H1 (cell line): Measurements from ENCODE around the gene CCP110. TPM values are rescaled to one million over a fixed set of nuclear protein-coding genes. Genes with fewer than 3 reads are reported as not detected.

Source experiments
- CTCF ChIA-PET: fragments of 300-600 bp; sonication (Branson Sonifier 250); formaldehyde crosslinking; loops from one replicate; lab custom pipeline; 2021; ENCODE audit not compliant: partially characterized antibody; lab: Charles Lee
- POLR2A ChIA-PET: fragments of 300-600 bp; sonication (Branson Sonifier 250); formaldehyde crosslinking; loops from one replicate; lab custom pipeline; 2021; ENCODE audit warnings: inconsistent platforms; ENCODE audit not compliant: partially characterized antibody; lab: Charles Lee
- DNase-seq, 2 experiments: peaks; one replicate each; pipeline versions ENCODE4 v3.0.0 to v3.0.0-alpha.2; 2010 to 2022; ENCODE audit warnings: low spot score in 2 of 2, low read depth in 1 of 2, mixed read lengths in 1 of 2
- FAIRE-seq: peaks from 2 replicates; lab custom pipeline; 2011; peaks lifted over from hg19 to GRCh38; lab: Jason Lieb, UNC
- H2AFZ ChIP-seq: 2 replicates; pipeline ENCODE4 v1.8.1; 2012; ENCODE audit warnings: low read length, inconsistent platforms
- H2AK5ac ChIP-seq: 2 replicates; pipeline ENCODE4 v1.6.1; 2013; ENCODE audit warnings: low read depth, low read length
- H2BK120ac ChIP-seq: replicated peaks from 2 replicates; pipeline ENCODE3; 2013; ENCODE audit warnings: low read depth, low read length, inconsistent platforms
- H2BK12ac ChIP-seq: 2 replicates; pipeline ENCODE4 v1.6.1; 2013; ENCODE audit warnings: low read depth, low read length
- H2BK15ac ChIP-seq: 2 replicates; pipeline ENCODE4 v1.6.1; 2013; ENCODE audit warnings: low read length
- H2BK20ac ChIP-seq: 2 replicates; pipeline ENCODE4 v1.6.1; 2013; ENCODE audit warnings: low read length
- H2BK5ac ChIP-seq: 2 replicates; pipeline ENCODE4 v1.6.1; 2013; ENCODE audit warnings: low read depth, low read length
- H3K14ac ChIP-seq: 2 replicates; pipeline ENCODE4 v1.6.1; 2013; ENCODE audit warnings: inconsistent platforms; ENCODE audit not compliant: insufficient read length
- H3K18ac ChIP-seq: 2 replicates; pipeline ENCODE4 v1.6.1; 2013; ENCODE audit warnings: low read length; ENCODE audit errors: extremely low read depth
- H3K23ac ChIP-seq: 2 replicates; pipeline ENCODE4 v1.6.1; 2013; ENCODE audit warnings: inconsistent platforms; ENCODE audit not compliant: insufficient read length
- H3K23me2 ChIP-seq: 2 replicates; pipeline ENCODE4 v1.6.1; 2013; ENCODE audit warnings: low read depth, low read length
- H3K27ac ChIP-seq: 2 replicates; pipeline ENCODE4 v1.6.1; 2011; ENCODE audit warnings: low read depth, low read length, inconsistent platforms
- H3K27me3 ChIP-seq, 4 experiments: replicated peaks in 1 of 4; 1 replicate in 1 of 4; 2 replicates in 3 of 4; pipeline versions ENCODE4 v1.6.1 to v1.8.1; 2011 to 2013; ENCODE audit warnings: low read length in 3 of 4, mild to moderate bottlenecking in 3 of 4, inconsistent platforms in 2 of 4, mixed read lengths in 2 of 4, moderate library complexity in 1 of 4; ENCODE audit not compliant: control insufficient read depth in 3 of 4, insufficient read depth in 3 of 4; ENCODE audit errors: extremely low read depth in 1 of 4
- H3K36me3 ChIP-seq, 4 experiments: 2 replicates each; pipeline versions ENCODE4 v1.6.1 to v1.8.1; 2011 to 2013; ENCODE audit warnings: mild to moderate bottlenecking in 4 of 4, low read length in 3 of 4, moderate library complexity in 2 of 4, control low read depth in 1 of 4, inconsistent platforms in 1 of 4; ENCODE audit not compliant: insufficient read depth in 4 of 4, control insufficient read depth in 2 of 4
- H3K4ac ChIP-seq: replicated peaks from 2 replicates; pipeline ENCODE3; 2013; ENCODE audit warnings: low read length, low read depth, mixed read lengths, inconsistent platforms; ENCODE audit not compliant: insufficient read length
- H3K4me1 ChIP-seq, 4 experiments: replicated peaks in 1 of 4; 1 replicate in 1 of 4; 2 replicates in 3 of 4; pipeline versions ENCODE4 v1.6.1 to v1.8.1; 2011 to 2013; ENCODE audit warnings: low read length in 3 of 4, inconsistent platforms in 2 of 4, mixed read lengths in 1 of 4; ENCODE audit not compliant: insufficient read depth in 4 of 4, control insufficient read depth in 3 of 4
- H3K4me2 ChIP-seq, 2 experiments: 2 replicates each; pipeline versions ENCODE4 v1.6.1 to v1.8.1; 2011 to 2013; ENCODE audit warnings: low read depth in 2 of 2, low read length in 2 of 2, control low read depth in 1 of 2, inconsistent platforms in 1 of 2, mild to moderate bottlenecking in 1 of 2; ENCODE audit not compliant: insufficient read depth in 1 of 2
- H3K4me3 ChIP-seq, 4 experiments: fragments of 200-600, 300-600 bp in 1 of 4; sonication (generic), shearing (Covaris generic), sonication (Bioruptor Twin) in 1 of 4; 2 replicates each; pipeline versions ENCODE4 v1.5.1 to v1.8.1; 2011 to 2016; ENCODE audit warnings: low read length in 4 of 4, low read depth in 3 of 4, control low read depth in 2 of 4, inconsistent platforms in 2 of 4, mild to moderate bottlenecking in 2 of 4, mixed read lengths in 1 of 4, moderate library complexity in 1 of 4; ENCODE audit not compliant: insufficient read depth in 2 of 4; ENCODE audit errors: extremely low read depth in 1 of 4
- H3K56ac ChIP-seq: replicated peaks from 2 replicates; pipeline ENCODE3; 2013; ENCODE audit warnings: low read depth, mild to moderate bottlenecking, mixed read lengths, low read length, inconsistent platforms; ENCODE audit not compliant: insufficient read length
- H3K79me1 ChIP-seq: 2 replicates; pipeline ENCODE4 v1.6.1; 2013; ENCODE audit warnings: low read depth, low read length, control low read depth
- H3K79me2 ChIP-seq, 2 experiments: 2 replicates each; pipeline versions ENCODE4 v1.6.1 to v1.8.1; 2012 to 2013; ENCODE audit warnings: low read length in 2 of 2, mild to moderate bottlenecking in 2 of 2, inconsistent platforms in 1 of 2; ENCODE audit not compliant: insufficient read depth in 2 of 2, control insufficient read depth in 1 of 2
- H3K9ac ChIP-seq, 4 experiments: replicated peaks in 1 of 4; 1 replicate in 1 of 4; 2 replicates in 3 of 4; pipeline versions ENCODE4 v1.6.1 to v1.8.1; 2011 to 2013; ENCODE audit warnings: low read depth in 3 of 4, low read length in 3 of 4, control low read depth in 2 of 4, mild to moderate bottlenecking in 2 of 4, moderate library complexity in 2 of 4, inconsistent platforms in 1 of 4; ENCODE audit errors: extremely low read depth in 1 of 4
- H3K9me3 ChIP-seq, 2 experiments: 2 replicates each; pipeline versions ENCODE4 v1.6.1 to v1.8.1; 2012 to 2013; ENCODE audit warnings: mild to moderate bottlenecking in 2 of 2, moderate library complexity in 2 of 2, control low read depth in 1 of 2, inconsistent platforms in 1 of 2, low read depth in 1 of 2, low read length in 1 of 2, mixed read lengths in 1 of 2; ENCODE audit not compliant: insufficient read depth in 2 of 2
- H4K20me1 ChIP-seq, 2 experiments: replicated peaks in 1 of 2; 2 replicates each; pipeline versions ENCODE3 to v1.8.1; 2011 to 2013; ENCODE audit warnings: inconsistent platforms in 2 of 2, low read length in 2 of 2, mild to moderate bottlenecking in 1 of 2; ENCODE audit not compliant: insufficient read depth in 2 of 2, control insufficient read depth in 1 of 2
- H4K5ac ChIP-seq: 2 replicates; pipeline ENCODE4 v1.6.1; 2013; ENCODE audit warnings: low read length, low read depth, mixed read lengths, inconsistent platforms; ENCODE audit not compliant: insufficient read length
- H4K8ac ChIP-seq: 2 replicates; pipeline ENCODE4 v1.8.0; 2013; ENCODE audit warnings: mild to moderate bottlenecking, moderate library complexity, low read length, inconsistent platforms; ENCODE audit not compliant: insufficient read depth; ENCODE audit errors: extremely low read depth
- H4K91ac ChIP-seq: replicated peaks from 2 replicates; pipeline ENCODE3; 2013; ENCODE audit warnings: low read length, mixed read lengths, inconsistent platforms; ENCODE audit not compliant: insufficient read length
- FOSL1 ChIP-seq: IDR thresholded peaks from 2 replicates; pipeline ENCODE4 v1.6.1; 2011; ENCODE audit warnings: mild to moderate bottlenecking, low read depth, low read length, moderate library complexity; ENCODE audit not compliant: insufficient read depth
- GTF2F1 ChIP-seq: IDR thresholded peaks from 2 replicates; pipeline ENCODE4 v1.6.1; 2012; ENCODE audit warnings: low read depth, low read length, improper control_type of control experiment, borderline replicate concordance
- NRF1 ChIP-seq: IDR thresholded peaks from 2 replicates; pipeline ENCODE4 v1.6.1; 2011; ENCODE audit warnings: mild to moderate bottlenecking, low read depth, low read length, improper control_type of control experiment
- POLR2A ChIP-seq, 2 experiments: IDR thresholded peaks; 1 replicate in 1 of 2; 2 replicates in 1 of 2; pipeline ENCODE4 v1.6.1; 2011; ENCODE audit warnings: low read depth in 2 of 2, low read length in 2 of 2, mild to moderate bottlenecking in 2 of 2; ENCODE audit errors: control extremely low read depth in 1 of 2
- POU5F1 ChIP-seq: IDR thresholded peaks from 2 replicates; pipeline ENCODE4 v1.6.1; 2011; ENCODE audit warnings: low read depth, mild to moderate bottlenecking, low read length, moderate library complexity
- RNF2 ChIP-seq: fragments of 200-900, 300-1000 bp; sonication (generic); IDR thresholded peaks from 2 replicates; pipeline ENCODE4 v1.7.1; 2016; ENCODE audit warnings: borderline replicate concordance, low read depth, mild to moderate bottlenecking, antibody characterized with exemption, low read length; ENCODE audit not compliant: poor library complexity, severe bottlenecking; ENCODE audit errors: missing control alignments
- SIRT6 ChIP-seq: IDR thresholded peaks from one replicate; pipeline ENCODE4 v1.7.1; 2012; ENCODE audit warnings: low read length, inconsistent platforms
- SRF ChIP-seq: IDR thresholded peaks from 2 replicates; pipeline ENCODE4 v1.6.1; 2011; ENCODE audit warnings: mild to moderate bottlenecking, low read depth, low read length, moderate library complexity
- TAF7 ChIP-seq: optimal IDR thresholded peaks from 2 replicates; pipeline ENCODE3; 2011; ENCODE audit warnings: low read depth, mild to moderate bottlenecking, inconsistent platforms, low read length, moderate library complexity, borderline replicate concordance
- WGBS, 2 experiments: shearing (Covaris generic) in 1 of 2; methylation state at CpG; one replicate each; pipeline versions ENCODE4 v1.1.6 to v1.1.7; 2013 to 2015; ENCODE audit warnings: low lambda C conversion rate in 2 of 2, mixed read lengths in 2 of 2, inconsistent platforms in 1 of 2, low coverage in 1 of 2, missing lambda C conversion rate in 1 of 2; ENCODE audit not compliant: insufficient replicate concordance in 2 of 2, insufficient coverage in 1 of 2, insufficient read length in 1 of 2; ENCODE audit errors: extremely low coverage in 1 of 2, missing lambda C conversion rate in 1 of 2; 5-methylcytosine and 5-hydroxymethylcytosine counted together
- polyA plus RNA-seq, 7 experiments: library from polyadenylated mRNA; depleted of rRNA in 3 of 7; stranded (reverse) in 5 of 7; unstranded in 2 of 7; fragments of >200 nt in 5 of 7; fragments of 200-250 nt in 2 of 7; gene quantifications; 1 replicate in 5 of 7; 2 replicates in 1 of 7; 4 replicates in 1 of 7; pipeline versions ENCODE4 v1.2.1 to v1.2.3, GENCODE V29; 2011 to 2013; ENCODE audit warnings: missing spikeins in 2 of 7, mixed read lengths in 2 of 7
- total RNA-seq: library from RNA; stranded (reverse); fragmentation: NEBNext Ultra II Directional; extraction: Animal tissue kit (Norgen Biotek cat#: 25700); gene quantifications from 2 replicates; pipeline ENCODE4 v1.2.1, GENCODE V29; 2021
- TF ChIP-seq, protein P1 (sequence below): IDR thresholded peaks from 2 replicates; pipeline ENCODE4 v1.6.1; 2012; ENCODE audit warnings: inconsistent platforms

CCP110 gene
- total and polyA plus RNA-seq, 2 of the 8 experiments (the other 6 are each of a cell fraction or from before 2014, with no cell fraction given): 3.2 to 19.8 TPM

- Histone ChIP-seq H3K23ac (no peak overlapping the region), H3K27me3 (peaks cover 0 to 1% (median 0%) of the 10 kb centered on the region in 4 experiments; a peak in 1 of 7 replicates), H3K23me2 (peaks cover 3% of the 10 kb centered on the region), H3K14ac (no peak overlapping the region), H2AK5ac (no peak overlapping the region), H2AFZ (no peak overlapping the region), H4K91ac (no peak overlapping the region), H4K8ac (no peak overlapping the region), H3K18ac (no peak overlapping the region), H3K4me1 (peaks cover 5 to 13% (median 8%) of the 10 kb centered on the region in 4 experiments; a peak in 6 of 7 replicates), H2BK15ac (no peak overlapping the region), H3K79me1 (no peaks in the 10 kb centered on the region; the same call in 1 of the 2 replicates), H2BK20ac (no peak overlapping the region), H4K5ac (no peak overlapping the region), H3K36me3 (peaks cover 0 to 33% (median 14%) of the 10 kb centered on the region in 4 experiments; a peak in 5 of 8 replicates), H3K79me2 (peaks cover 3 to 50% of the 10 kb centered on the region in 2 experiments; a peak in 3 of 4 replicates), H4K20me1 (peaks cover 2 to 5% of the 10 kb centered on the region in 2 experiments), H3K4ac (no peak overlapping the region), H3K9me3 (no peaks in the 10 kb centered on the region), H3K56ac (no peak overlapping the region), H3K27ac (no peak overlapping the region), H2BK120ac (no peak overlapping the region), H3K4me3 (no peak overlapping the region), H2BK5ac (no peak overlapping the region), H3K4me2 (no peak overlapping the region), H2BK12ac (no peak overlapping the region), H3K9ac (no peak overlapping the region)
- POLR2A ChIA-PET: no interaction called here
- CTCF ChIA-PET: interaction anchor here (1.2 kb wide), 1 partner anchor 15 kb away, joined by 7 read pairs; no protein-coding TSS in a partner anchor
- no peak for FAIRE-seq
- 86% methylated on average over 2 of the region's 2 CpGs; no CpG with 5 or more reads in 1 of the 2 experiments for WGBS, 2 experiments
- DNase-seq: no peak
- TF ChIP-seq SIRT6: no peak
- TF ChIP-seq, protein P1, sequence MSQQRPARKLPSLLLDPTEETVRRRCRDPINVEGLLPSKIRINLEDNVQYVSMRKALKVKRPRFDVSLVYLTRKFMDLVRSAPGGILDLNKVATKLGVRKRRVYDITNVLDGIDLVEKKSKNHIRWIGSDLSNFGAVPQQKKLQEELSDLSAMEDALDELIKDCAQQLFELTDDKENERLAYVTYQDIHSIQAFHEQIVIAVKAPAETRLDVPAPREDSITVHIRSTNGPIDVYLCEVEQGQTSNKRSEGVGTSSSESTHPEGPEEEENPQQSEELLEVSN: no peak
- TF ChIP-seq POU5F1: no peak
- no peak for TF ChIP-seq FOSL1
- TF ChIP-seq RNF2: no peak
- no peak for TF ChIP-seq NRF1
- no peak for TF ChIP-seq POLR2A (IDR thresholded peaks at IDR 0.05; ENCODE audit: control extremely low read depth in 1 of 2, low read depth in 2 of 2, low read length in 2 of 2)
- no peak for TF ChIP-seq GTF2F1
- no peak for TF ChIP-seq SRF
- TF ChIP-seq TAF7: no peak
Observed at GRCh38 chr16:19518388-19518787, 5.4 kb upstream of the CCP110 start.
